Gastrocnemius medialis (tissue), 4 donors: Measurements from ENCODE around the gene KRT79. TPM values are rescaled to one million over a fixed set of nuclear protein-coding genes. Genes with fewer than 3 reads are reported as not detected.
"Not testable (repeated sequence)": the region's sequence is repeated elsewhere in the genome, so short reads cannot be mapped to it uniquely, and the experiment has no call there.

Experiments
- ATAC-seq, 2 donors: fragments of 150-250 bp; one replicate each; pipeline ENCODE4 v1.9.1; 2016
- DNase-seq, 2 donors: peaks; one replicate each; pipeline ENCODE4 v3.0.0-alpha.2; 2019
- H3K27ac ChIP-seq, 4 donors: fragments of 200-600 bp; sonication (generic); 1 replicate in 1 of 4; 2 replicates in 3 of 4; pipeline ENCODE4 v1.5.1; 2016 to 2018; ENCODE audit warnings: mild to moderate bottlenecking in 2 of 4, moderate library complexity in 1 of 4
- H3K27me3 ChIP-seq, 3 donors: fragments of 200-600 bp; sonication (generic) in 2 of 3; 1 replicate in 1 of 3; 2 replicates in 2 of 3; pipeline versions ENCODE4 v1.5.1 to v1.6.0; 2016 to 2019; ENCODE audit warnings: mild to moderate bottlenecking in 1 of 3, moderate library complexity in 1 of 3
- H3K36me3 ChIP-seq, 2 donors: fragments of 200-600 bp; sonication (generic) in 1 of 2; one replicate each; pipeline ENCODE4 v1.5.1; 2017 to 2018
- H3K4me1 ChIP-seq, 2 donors: fragments of 200-600 bp; sonication (generic) in 1 of 2; one replicate each; pipeline ENCODE4 v1.5.1; 2016 to 2017; ENCODE audit warnings: mild to moderate bottlenecking in 2 of 2
- H3K4me3 ChIP-seq, 4 donors: fragments of 200-600 bp; sonication (generic) in 3 of 4; 1 replicate in 1 of 4; 2 replicates in 3 of 4; pipeline ENCODE4 v1.5.1; 2016 to 2019; ENCODE audit warnings: mild to moderate bottlenecking in 2 of 4
- H3K9me3 ChIP-seq, 3 donors: fragments of 200-600 bp; sonication (generic) in 2 of 3; 1 replicate in 1 of 3; 2 replicates in 2 of 3; pipeline ENCODE4 v1.5.1; 2016 to 2019
- POLR2A ChIP-seq, 2 donors: fragments of 450-650 bp; IDR thresholded peaks; one replicate each; pipeline ENCODE4 v1.6.1; 2017; ENCODE audit warnings: antibody characterized with exemption in 2 of 2, mild to moderate bottlenecking in 2 of 2, moderate library complexity in 2 of 2
- in situ Hi-C, 4 donors: fragments of 200-750 bp; cut with MboI; loops; one replicate each; pipeline versions ENCODE4 v1.15.0 to v1.8.0; 2017; ENCODE audit warnings: low sequenced_read_pairs in 4 of 4
- intact Hi-C: fragments of 100-400 bp; cut with DNase I; formaldehyde crosslinking; loops from one replicate; pipeline ENCODE4 v1.15.1; 2023; ENCODE audit warnings: low total_unique reads
- total RNA-seq, 4 donors: library from RNA; depleted of rRNA; stranded (reverse); fragments of >200 nt; gene quantifications; one replicate each; pipeline versions ENCODE4 v1.1.0 to v1.2.3, GENCODE V29; 2016
- TF ChIP-seq, protein P1 (sequence below), 5 experiments: fragments of 450-650 bp in 3 of 5; fragments of 200-600 bp in 2 of 5; sonication (generic) in 2 of 5; IDR thresholded peaks in 4 of 5; conservative IDR thresholded peaks in 1 of 5; 1 replicate in 4 of 5; 2 replicates in 1 of 5; pipeline ENCODE4 v1.5.1; 2016 to 2019; ENCODE audit warnings: antibody characterized with exemption in 5 of 5, mild to moderate bottlenecking in 3 of 5, moderate library complexity in 3 of 5

KRT79 gene
- not detected for total RNA-seq

DNA sequence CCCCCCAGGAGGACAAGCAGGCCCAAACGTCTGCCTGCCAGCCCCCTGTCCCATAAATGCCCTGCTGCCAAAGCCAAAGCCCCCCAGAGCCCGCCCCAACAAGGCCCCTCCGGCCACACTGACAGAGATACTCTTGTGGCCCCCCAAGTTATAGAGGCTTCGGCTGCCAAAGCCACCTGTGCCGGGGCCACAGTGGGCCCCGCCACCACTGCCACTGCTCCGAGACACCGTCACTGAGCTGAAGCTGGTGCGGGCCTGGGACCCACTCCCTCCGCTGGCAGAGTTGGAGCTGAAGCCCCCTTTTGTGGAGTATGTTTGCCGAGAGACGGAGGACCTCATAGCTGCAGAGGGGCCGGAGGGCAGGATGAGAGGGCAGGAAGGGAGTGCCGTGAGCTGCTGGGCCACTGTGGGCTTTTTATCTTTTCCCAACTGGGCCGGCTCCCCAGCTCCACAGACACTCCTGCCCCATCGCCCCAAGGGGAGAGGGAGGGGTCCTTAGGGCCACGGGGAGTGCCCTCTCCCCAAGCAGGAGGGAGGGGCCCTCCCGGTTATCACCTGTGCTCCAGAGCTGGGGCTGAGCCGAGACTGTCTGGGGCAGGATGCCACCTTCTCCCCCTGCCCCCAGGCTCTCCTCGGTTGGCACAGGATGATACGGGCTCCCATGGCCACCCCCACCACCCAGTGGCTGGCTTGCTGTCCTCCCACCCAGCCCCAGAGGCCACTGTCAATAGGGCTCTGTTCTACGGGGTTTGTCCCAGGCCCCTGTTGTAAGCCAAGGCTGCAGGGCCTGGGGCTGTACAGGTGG is at the start of gene KRT79:
KRT79 (minus strand) TSS at position 390 of the 805 bp plus-strand sequence; CDS start at position 339, 51 bp downstream.
- TF ChIP-seq, protein P1, sequence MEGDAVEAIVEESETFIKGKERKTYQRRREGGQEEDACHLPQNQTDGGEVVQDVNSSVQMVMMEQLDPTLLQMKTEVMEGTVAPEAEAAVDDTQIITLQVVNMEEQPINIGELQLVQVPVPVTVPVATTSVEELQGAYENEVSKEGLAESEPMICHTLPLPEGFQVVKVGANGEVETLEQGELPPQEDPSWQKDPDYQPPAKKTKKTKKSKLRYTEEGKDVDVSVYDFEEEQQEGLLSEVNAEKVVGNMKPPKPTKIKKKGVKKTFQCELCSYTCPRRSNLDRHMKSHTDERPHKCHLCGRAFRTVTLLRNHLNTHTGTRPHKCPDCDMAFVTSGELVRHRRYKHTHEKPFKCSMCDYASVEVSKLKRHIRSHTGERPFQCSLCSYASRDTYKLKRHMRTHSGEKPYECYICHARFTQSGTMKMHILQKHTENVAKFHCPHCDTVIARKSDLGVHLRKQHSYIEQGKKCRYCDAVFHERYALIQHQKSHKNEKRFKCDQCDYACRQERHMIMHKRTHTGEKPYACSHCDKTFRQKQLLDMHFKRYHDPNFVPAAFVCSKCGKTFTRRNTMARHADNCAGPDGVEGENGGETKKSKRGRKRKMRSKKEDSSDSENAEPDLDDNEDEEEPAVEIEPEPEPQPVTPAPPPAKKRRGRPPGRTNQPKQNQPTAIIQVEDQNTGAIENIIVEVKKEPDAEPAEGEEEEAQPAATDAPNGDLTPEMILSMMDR (IDR thresholded peaks at IDR 0.05 in 4 of 5, conservative IDR thresholded peaks at IDR 0.05 in 1 of 5), result no peak
- no peak for TF ChIP-seq POLR2A (IDR thresholded peaks at IDR 0.05)
- in situ Hi-C loops (no loop called here), intact Hi-C loops (no loop called here)
- H3K4me3 ChIP-seq, result no peak within 1 kb of the TSS
- ATAC-seq (no peak), DNase-seq (no peak)
- H3K27me3 ChIP-seq, result peaks cover 0 to 2% (median 0%) of the 10 kb centered on the region in 3 donors
- no peaks in the 10 kb centered on the region for H3K36me3 ChIP-seq
- H3K27ac ChIP-seq, result no peak within 1 kb of the TSS
- H3K9me3 ChIP-seq, result no peaks in the 10 kb centered on the region
- no peaks in the 10 kb centered on the region for H3K4me1 ChIP-seq

DNA sequence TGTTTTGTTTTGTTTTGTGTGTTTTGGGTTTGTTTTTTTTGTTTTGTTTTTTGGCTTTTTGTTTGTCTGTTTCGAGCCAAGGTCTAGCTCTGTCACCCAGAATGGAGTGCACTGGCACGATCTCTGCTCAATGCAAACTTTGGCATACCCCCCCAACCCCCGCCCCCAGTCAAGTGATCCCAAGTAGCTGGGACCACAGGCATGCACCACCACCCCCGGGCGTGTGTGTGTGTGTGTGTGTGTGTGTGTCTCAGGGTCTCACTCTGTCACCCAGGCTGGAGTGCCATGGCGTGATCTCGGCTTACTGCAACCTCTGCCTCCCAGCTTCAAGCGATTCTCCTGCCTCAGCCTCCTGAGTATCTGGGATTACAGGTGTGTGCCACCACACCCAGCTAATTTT is 46.4 kb upstream of the KRT79 start:
- intact Hi-C loops, result loop anchor here (5.0 kb wide), 1 partner anchor 508 kb away; no protein-coding TSS in a partner anchor
- H3K27me3 ChIP-seq, H3K4me3 ChIP-seq, H3K36me3 ChIP-seq, H3K9me3 ChIP-seq, DNase-seq, H3K4me1 ChIP-seq, ATAC-seq, H3K27ac ChIP-seq: not testable (repeated sequence)
- in situ Hi-C loops, result loop anchor here (5.0 to 25.0 kb wide), 10 partner anchors 102 to 726 kb away; partner anchors contain the start of genes KRT85 (in 1 of the 4) and SOAT2 (in 1 of the 4)

DNA sequence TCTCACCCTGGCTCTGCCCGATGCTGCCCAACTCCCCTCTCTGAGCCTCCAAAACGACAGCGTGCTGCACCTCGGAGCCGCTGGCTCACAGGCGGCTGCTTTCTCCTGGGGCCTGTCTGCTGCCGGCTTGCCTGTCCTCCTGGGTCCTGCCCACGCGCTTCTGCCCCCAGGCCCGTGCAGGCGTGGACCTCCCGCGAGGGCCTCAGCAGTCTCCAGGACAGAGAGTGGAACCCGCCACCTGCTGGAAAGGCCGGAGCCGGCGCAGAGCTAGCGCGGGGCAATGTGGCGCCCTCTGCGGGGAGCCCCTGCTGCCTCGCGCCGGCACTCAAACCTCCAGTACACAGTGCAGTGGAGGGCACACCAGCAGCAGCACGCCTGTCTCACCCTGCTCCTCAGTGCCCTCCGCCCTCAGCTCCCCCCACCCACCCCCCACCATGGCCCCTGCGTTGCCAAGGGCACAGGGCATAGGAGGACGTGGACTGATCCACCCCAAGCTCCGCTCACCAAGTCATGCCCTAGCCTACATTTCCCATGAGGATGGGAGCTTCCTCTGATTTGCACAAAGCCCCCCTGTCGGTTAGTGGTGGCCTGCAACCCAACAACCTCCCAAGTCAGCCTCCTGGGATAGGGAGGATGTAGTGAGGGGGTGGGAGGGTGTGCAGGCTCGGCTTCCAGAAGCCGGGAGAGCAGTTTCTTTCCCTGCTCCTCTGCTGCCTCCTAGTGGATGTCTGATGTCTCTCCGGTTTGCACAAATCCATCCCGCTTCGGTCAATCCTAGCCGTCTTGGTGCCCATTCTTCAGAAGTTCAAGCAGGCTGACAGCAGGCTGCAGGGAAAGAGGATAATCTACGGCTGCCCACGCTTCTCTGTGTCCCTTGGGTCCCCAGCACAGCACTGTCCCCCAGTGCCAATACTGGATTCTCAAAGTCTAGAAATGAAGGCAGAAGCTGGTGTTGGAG is 45.6 kb upstream of the KRT79 start:
- H3K27me3 ChIP-seq, result peaks cover 0 to 4% (median 3%) of the 10 kb centered on the region in 3 donors
- no peak overlapping the region for H3K27ac ChIP-seq
- DNase-seq, result peak; percentile 47 to 53
- peaks cover 2 to 8% of the 10 kb centered on the region in 2 donors for H3K4me1 ChIP-seq
- intact Hi-C loops, result loop anchor here (2.0 to 5.0 kb wide), 3 partner anchors 297 to 723 kb away; no protein-coding TSS in a partner anchor
- no peaks in the 10 kb centered on the region for H3K9me3 ChIP-seq
- in situ Hi-C loops, result loop anchor here (5.0 to 25.0 kb wide), 10 partner anchors 103 to 725 kb away; partner anchors contain the start of genes KRT85 (in 1 of the 4) and SOAT2 (in 1 of the 4)
- H3K4me3 ChIP-seq, result peak overlapping the region in 2 of 4 donors; percentile 21 to 35
- H3K36me3 ChIP-seq, result no peaks in the 10 kb centered on the region
- ATAC-seq, result peak; percentile 83 to 89
- no peak for TF ChIP-seq POLR2A (IDR thresholded peaks at IDR 0.05)
- TF ChIP-seq, protein P1 (IDR thresholded peaks at IDR 0.05 in 4 of 5, conservative IDR thresholded peaks at IDR 0.05 in 1 of 5), result peak; percentile 63 to 73 (median 65)

DNA sequence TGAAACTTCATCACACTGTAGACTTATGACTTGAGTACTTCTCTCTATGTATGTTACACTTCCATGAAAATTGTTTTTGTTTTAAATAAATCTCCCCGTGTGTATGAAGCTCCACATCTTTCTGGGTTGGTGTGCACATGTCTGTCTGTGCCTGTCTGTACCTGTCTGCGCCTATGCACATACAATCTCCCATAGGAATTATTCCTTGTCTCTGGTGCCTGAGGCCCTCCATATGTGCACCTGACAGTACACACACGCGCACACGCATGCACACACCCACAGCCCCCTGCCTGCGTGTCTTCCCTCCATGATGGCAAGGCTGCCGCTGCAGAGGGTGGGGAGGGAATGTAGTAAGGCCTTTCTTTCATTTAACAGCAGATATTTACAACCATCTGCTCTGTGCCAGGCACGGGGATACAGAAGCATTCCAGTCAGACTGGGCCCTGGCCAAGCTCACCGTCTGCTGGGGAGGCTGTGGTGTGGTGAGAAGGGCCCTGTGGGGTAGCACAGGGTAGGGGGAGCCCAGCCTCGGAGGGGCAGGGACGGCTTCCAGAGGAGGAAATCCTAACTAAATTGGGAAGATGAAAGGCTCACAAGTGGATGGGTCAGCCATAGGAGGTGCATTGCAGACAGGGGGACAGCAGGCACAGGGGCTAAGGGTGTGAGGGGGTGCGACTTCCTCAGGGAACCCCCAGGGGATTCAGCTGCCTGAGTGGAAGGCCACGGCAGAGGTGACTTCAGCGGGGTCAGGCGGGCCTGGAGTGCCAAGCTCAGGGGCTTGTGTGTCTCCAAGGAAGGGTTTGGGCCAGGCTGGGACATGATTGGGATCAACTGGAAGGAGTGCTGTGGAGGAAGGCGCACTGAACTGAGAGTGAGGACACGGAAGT is 44.6 kb upstream of the KRT79 start:
- no peak for TF ChIP-seq POLR2A (IDR thresholded peaks at IDR 0.05)
- TF ChIP-seq, protein P1 (IDR thresholded peaks at IDR 0.05 in 4 of 5, conservative IDR thresholded peaks at IDR 0.05 in 1 of 5), result no peak
- Histone ChIP-seq H3K27me3 (peaks cover 0 to 4% (median 3%) of the 10 kb centered on the region in 3 donors), H3K4me1 (peaks cover 5 to 13% of the 10 kb centered on the region in 2 donors), H3K4me3 (no peak overlapping the region), H3K27ac (no peak overlapping the region), H3K9me3 (no peaks in the 10 kb centered on the region), H3K36me3 (no peaks in the 10 kb centered on the region)
- no peak for ATAC-seq
- in situ Hi-C loops, result loop anchor here in 3 of 4 donors (5.0 to 25.0 kb wide), 3 partner anchors 234 to 721 kb away; partner anchors contain the start of gene SOAT2 (in 1 of the 3)
- intact Hi-C loops, result loop anchor here (2.0 to 5.0 kb wide), 2 partner anchors 296 to 722 kb away; no protein-coding TSS in a partner anchor
- no peak for DNase-seq
